ENCODE measurements around the gene ZBTB5. TPM values are rescaled to one million over a fixed set of nuclear protein-coding genes. Genes with fewer than 3 reads are reported as not detected.

Gene ZBTB5
- total and polyA plus RNA-seq, 2 of the 13 experiments (the other 11 are each of a cell fraction or from before 2014, with no cell fraction given): 12.5 to 20.5 TPM

DNA sequence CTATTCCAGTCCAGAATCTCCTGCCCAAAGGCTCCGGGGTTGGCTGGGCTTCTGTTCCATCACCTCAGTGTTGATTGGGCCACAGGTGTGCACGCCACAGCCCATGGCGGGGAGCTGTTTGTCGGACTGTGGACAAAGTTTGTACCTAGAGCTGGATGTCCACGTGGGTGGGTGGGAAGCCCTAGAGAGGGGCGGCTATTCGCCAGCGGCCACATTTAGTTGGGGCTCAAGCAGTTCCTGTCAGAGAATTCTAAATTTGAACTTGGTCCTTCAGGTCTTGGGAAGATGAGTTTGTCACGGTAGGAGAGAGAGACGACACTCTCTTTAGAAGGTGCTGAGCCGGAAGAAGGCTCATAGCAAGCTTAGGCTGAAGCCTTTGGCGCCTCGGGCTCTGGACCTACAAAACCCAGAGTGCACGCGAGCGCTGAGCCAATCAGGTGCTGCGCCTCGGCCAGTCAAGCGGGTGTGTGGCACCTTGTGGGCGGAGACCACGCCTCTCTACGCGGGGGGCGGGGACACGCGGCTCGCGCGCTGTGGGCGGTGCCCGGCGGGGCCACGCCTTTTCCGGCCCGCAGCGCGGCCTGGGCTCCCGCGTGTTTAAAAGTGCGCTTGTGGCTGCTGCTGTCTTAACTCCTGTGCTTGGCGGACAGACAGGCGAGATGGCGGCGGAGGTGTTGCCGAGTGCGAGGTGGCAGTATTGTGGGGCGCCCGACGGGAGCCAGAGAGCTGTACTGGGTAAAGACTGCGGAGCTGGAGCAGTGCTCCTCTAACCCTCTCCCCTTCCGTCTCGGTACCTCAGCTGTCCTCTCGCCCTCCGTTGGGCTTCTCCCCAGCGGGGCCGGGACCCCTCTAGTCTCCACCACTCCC lies 20.4 kb upstream of the ZBTB5 start, which contains the start of gene POLR1E (continued):
- TF ChIP-seq, protein P1, sequence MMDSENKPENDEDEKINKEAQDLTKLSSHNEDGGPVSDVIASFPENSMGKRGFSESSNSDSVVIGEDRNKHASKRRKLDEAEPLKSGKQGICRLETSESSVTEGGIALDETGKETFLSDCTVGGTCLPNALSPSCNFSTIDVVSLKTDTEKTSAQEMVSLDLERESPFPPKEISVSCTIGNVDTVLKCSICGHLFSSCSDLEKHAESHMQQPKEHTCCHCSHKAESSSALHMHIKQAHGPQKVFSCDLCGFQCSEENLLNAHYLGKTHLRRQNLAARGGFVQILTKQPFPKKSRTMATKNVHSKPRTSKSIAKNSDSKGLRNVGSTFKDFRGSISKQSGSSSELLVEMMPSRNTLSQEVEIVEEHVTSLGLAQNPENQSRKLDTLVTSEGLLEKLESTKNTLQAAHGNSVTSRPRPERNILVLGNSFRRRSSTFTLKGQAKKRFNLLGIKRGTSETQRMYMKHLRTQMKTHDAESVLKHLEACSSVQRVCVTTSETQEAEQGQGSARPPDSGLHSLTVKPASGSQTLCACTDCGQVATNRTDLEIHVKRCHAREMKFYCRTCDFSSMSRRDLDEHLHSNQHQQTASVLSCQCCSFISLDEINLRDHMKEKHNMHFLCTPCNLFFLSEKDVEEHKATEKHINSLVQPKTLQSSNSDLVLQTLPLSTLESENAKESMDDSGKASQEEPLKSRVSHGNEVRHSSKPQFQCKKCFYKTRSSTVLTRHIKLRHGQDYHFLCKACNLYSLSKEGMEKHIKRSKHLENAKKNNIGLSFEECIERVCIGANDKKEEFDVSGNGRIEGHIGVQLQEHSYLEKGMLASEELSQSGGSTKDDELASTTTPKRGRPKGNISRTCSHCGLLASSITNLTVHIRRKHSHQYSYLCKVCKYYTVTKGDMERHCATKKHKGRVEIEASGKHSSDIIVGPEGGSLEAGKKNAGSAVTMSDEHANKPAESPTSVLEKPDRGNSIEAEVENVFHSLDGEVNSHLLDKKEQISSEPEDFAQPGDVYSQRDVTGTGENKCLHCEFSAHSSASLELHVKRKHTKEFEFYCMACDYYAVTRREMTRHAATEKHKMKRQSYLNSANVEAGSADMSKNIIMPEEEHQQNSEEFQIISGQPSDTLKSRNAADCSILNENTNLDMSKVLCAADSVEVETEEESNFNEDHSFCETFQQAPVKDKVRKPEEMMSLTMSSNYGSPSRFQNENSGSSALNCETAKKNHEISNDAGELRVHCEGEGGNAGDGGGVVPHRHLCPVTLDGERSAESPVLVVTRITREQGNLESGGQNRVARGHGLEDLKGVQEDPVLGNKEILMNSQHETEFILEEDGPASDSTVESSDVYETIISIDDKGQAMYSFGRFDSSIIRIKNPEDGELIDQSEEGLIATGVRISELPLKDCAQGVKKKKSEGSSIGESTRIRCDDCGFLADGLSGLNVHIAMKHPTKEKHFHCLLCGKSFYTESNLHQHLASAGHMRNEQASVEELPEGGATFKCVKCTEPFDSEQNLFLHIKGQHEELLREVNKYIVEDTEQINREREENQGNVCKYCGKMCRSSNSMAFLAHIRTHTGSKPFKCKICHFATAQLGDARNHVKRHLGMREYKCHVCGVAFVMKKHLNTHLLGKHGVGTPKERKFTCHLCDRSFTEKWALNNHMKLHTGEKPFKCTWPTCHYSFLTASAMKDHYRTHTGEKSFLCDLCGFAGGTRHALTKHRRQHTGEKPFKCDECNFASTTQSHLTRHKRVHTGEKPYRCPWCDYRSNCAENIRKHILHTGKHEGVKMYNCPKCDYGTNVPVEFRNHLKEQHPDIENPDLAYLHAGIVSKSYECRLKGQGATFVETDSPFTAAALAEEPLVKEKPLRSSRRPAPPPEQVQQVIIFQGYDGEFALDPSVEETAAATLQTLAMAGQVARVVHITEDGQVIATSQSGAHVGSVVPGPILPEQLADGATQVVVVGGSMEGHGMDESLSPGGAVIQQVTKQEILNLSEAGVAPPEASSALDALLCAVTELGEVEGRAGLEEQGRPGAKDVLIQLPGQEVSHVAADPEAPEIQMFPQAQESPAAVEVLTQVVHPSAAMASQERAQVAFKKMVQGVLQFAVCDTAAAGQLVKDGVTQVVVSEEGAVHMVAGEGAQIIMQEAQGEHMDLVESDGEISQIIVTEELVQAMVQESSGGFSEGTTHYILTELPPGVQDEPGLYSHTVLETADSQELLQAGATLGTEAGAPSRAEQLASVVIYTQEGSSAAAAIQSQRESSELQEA (CRISPR knock-in tag; IDR thresholded peaks at IDR 0.05; ENCODE audit: not compliant biosample characterization): no peak
- TF ChIP-seq, protein P2, sequence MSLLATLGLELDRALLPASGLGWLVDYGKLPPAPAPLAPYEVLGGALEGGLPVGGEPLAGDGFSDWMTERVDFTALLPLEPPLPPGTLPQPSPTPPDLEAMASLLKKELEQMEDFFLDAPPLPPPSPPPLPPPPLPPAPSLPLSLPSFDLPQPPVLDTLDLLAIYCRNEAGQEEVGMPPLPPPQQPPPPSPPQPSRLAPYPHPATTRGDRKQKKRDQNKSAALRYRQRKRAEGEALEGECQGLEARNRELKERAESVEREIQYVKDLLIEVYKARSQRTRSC (CRISPR knock-in tag; IDR thresholded peaks at IDR 0.05; ENCODE audit: low read depth): 0 out of 2 replicates have a peak, but pooled peaks have one; percentile 79
- TF ChIP-seq RARG (CRISPR knock-in tag; IDR thresholded peaks at IDR 0.05; ENCODE audit: low read depth) (no peak), MEIS2 (CRISPR knock-in tag; IDR thresholded peaks at IDR 0.05) (no peak), ZNF337 (CRISPR knock-in tag; IDR thresholded peaks at IDR 0.05; ENCODE audit: borderline replicate concordance, low read depth) (no peak), ZFP37 (CRISPR knock-in tag; IDR thresholded peaks at IDR 0.05; ENCODE audit: borderline replicate concordance) (no peak), ZNF136 (CRISPR knock-in tag; IDR thresholded peaks at IDR 0.05; ENCODE audit: low read depth) (no peak), ZNF207 (IDR thresholded peaks at IDR 0.05; ENCODE audit: borderline replicate concordance) (no peak), RFX5 (IDR thresholded peaks at IDR 0.05; ENCODE audit: low read depth, low read length) (0 out of 2 replicates have a peak, but pooled peaks have one; percentile 16), ZNF556 (CRISPR knock-in tag; IDR thresholded peaks at IDR 0.05; ENCODE audit: borderline replicate concordance) (peak; percentile 80; the same call in 1 of the 2 replicates), HIVEP1 (CRISPR knock-in tag; IDR thresholded peaks at IDR 0.05) (no peak)
- TF ChIP-seq, protein P3, sequence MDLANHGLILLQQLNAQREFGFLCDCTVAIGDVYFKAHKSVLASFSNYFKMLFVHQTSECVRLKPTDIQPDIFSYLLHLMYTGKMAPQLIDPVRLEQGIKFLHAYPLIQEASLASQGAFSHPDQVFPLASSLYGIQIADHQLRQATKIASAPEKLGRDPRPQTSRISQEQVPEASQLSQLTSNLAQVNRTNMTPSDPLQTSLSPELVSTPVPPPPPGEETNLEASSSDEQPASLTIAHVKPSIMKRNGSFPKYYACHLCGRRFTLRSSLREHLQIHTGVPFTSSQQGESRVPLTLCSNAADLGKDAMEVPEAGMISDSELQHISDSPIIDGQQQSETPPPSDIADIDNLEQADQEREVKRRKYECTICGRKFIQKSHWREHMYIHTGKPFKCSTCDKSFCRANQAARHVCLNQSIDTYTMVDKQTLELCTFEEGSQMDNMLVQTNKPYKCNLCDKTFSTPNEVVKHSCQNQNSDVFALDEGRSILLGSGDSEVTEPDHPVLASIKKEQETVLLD (CRISPR knock-in tag; IDR thresholded peaks at IDR 0.05; ENCODE audit: low read depth): no peak
- TF ChIP-seq, protein P4, sequence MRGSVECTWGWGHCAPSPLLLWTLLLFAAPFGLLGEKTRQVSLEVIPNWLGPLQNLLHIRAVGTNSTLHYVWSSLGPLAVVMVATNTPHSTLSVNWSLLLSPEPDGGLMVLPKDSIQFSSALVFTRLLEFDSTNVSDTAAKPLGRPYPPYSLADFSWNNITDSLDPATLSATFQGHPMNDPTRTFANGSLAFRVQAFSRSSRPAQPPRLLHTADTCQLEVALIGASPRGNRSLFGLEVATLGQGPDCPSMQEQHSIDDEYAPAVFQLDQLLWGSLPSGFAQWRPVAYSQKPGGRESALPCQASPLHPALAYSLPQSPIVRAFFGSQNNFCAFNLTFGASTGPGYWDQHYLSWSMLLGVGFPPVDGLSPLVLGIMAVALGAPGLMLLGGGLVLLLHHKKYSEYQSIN (CRISPR knock-in tag; IDR thresholded peaks at IDR 0.05; ENCODE audit: borderline replicate concordance): no peak
- TF ChIP-seq, protein P5, sequence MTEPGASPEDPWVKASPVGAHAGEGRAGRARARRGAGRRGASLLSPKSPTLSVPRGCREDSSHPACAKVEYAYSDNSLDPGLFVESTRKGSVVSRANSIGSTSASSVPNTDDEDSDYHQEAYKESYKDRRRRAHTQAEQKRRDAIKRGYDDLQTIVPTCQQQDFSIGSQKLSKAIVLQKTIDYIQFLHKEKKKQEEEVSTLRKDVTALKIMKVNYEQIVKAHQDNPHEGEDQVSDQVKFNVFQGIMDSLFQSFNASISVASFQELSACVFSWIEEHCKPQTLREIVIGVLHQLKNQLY (CRISPR knock-in tag; IDR thresholded peaks at IDR 0.05): 0 out of 2 replicates have a peak, but pooled peaks have one; percentile 12
- TF ChIP-seq, protein P6, sequence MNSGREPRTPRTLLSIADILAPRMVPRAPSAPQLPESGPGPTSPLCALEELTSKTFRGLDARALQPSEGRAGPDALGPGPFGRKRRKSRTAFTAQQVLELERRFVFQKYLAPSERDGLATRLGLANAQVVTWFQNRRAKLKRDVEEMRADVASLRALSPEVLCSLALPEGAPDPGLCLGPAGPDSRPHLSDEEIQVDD (CRISPR knock-in tag; IDR thresholded peaks at IDR 0.05; ENCODE audit: borderline replicate concordance): no peak

All from HepG2 (cell line).